ENCODE results near the gene TBC1D4.

The TBC1D4 gene

DNA sequence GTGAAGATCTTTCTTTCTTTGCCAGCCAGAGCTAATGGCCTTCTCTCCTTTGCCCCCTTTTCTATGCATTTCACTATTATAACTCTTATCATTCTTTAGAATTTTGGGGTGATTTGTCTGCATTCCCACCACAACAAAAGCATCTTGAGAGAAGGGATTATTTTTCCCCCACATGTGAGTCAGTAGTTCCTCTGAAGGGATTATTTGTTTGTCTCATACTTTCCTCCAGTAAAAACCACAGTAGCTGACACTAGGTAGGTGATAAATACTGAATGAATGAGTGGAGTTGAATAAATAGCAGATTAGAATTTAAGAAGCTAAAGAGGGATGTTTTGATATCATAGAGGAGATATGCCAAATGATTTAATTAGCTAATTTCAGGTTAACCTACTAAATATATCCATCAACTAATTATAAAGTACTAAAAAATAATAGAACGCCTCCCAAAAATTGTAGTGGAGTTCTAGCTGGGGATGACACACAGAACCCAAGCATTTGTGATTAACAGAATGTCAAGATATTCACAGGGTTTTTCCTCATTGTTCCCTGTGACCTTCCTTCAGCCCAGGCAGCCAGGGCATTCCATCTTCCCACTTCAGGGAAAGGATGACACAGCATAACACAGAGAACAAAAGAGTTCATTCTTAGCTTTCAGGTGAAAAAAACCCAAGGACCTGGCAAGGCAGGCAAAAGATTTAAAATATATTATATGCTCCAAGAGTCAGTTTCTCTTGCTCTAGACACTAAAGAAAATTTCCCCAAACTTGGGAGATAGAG, 3.5 kb upstream of the TBC1D4 start:
- no peak for DNase-seq

DNA sequence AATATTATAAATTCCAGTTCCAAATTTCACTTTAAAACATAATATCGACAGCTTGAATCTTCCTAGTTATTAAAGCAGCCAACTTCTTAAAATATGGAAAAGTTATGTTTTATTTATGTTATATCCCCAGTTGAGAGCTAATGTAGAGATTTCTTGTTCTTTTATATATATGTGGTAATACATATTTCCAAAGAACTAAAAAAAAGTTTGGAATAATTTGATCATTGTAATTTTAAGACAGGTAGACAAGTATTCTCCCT, 781 bp upstream of the TBC1D4 start:
- no peak for DNase-seq

DNA sequence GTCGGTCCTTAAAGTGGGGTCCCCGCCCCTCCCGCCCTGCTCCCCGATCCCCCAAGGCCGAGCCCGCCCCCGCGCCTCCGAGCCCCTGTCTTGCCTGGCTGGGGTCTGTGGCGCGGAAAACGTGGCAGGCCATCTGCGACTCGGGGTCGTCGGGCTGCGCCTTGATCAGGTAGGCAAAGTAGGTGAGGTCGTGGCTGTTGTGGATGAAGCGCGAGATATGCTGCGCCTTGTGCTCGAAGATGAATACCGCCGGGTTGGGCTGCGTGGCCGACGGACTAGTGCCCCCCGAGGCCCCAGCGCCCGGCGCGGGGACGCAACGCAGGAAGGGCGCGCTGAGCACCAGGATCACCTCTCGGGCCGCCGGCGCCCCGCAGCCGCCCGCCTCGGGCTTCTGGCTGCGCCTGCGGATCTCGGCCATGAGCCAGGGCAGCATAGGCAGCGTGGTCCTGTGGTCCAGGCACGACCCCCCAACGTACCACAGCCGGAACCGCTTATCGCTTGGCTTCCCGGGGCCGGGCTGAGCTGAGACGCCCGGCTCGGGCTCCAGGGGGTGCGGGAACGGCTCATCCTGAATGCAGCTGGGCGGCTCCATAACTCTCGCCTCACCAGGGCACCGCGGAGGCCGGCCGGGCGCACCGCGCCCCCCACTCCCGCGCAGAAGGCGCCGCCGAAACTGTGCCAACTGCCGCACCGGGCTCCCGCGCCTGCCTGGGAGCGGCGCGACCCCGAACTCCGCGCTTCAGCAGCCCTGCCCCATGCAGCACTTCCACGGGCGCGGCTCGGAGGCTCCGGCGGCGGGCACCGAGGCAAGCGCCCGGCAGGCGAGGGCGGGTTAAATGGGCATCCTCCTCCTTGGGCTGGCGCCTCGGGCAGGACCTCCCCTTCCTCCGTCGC, 546 bp downstream of the TBC1D4 start:
- DNase-seq: no peak

DNA sequence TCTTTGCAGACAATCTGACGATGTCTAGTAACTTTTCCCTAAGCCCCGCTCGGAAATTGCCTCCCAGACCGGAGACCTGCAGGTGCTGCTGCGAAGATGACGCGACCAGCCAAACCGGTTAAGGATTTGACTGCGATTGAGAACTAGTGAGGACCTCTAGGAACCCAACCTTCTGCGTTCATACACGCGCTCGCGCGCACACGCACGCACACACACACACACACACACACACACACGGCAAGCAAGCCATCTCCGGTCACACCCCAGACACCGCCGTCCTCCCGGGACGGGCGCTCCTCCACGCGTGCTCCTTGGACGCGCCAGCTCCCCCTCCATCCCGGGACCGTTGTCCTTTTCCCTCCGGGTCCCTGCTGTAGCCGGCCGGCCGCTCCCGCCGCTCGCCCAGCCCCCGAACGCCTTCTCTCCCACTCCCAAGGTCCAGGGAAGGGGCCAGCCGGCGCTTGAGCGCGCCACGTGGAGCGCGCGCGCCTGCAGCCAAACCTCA, 1.2 kb downstream of the TBC1D4 start:
- no peak for DNase-seq

DNA sequence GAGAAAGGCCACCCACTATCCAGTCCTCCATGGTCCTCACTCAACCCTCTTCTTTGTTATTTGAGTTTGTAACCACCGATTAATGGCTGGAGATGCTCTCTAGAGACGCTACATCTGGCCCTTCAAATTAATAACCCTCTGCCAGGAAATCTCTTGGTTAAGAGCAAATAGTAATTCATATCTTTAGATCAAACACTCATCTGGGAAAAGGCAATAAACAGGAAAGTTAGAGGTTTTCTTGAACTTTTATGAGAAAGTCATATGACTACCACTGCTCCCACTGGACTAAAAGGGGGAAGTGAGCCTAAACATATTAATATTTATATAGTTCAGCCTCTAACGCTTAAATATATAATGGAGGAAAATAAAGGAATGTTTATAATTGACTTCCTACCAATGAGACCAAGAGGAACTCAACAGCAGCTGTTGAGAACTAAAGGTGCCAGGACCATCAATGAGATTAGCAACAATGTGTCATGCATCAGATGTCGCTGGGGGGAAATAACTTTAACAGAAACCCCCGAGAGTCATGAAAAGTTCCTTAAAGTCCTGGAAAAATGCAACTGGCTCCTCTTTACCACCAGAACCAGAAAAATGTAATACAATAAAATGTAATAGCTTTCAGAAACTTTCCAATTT, 2.7 kb downstream of the TBC1D4 start:
- DNase-seq: no peak

DNA sequence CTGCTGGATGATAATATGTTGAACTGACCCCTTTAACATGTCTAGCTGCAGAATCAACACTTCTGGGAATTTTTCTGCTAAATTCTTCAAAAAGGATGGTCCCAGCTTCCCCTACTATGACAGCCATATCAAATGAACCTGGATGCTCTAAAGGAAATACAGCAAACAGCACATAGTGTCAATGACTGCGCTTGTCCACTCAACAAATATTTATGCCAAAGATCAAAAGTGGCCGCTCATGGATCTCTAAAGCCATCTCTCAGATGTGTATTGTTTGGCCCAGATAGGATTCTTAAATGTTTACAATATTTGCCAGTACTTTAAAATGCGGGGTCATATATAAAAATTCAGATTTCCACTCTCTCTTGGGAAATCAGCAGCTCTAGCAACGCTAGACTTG, 3.3 kb downstream of the TBC1D4 start:
- DNase-seq: no peak

DNA sequence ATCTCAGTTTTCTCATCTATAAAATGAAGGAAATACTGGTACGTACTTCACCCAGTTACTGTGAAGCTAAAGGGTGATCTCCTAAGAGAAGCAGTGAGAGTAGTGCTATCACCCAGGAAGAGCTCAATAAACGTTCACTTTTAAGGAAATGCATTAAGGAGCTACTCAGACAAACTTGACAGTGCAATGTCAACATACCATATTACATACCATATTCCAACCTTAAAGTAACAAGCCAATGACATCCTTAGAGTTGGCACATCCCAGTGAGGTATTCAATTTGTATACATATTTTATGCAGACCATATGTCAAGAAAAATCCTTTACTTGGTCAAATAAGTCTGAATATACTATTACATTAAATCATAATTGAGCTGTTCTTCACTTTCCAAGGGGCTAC, 7.0 kb downstream of the TBC1D4 start:
- no peak for DNase-seq

DNA sequence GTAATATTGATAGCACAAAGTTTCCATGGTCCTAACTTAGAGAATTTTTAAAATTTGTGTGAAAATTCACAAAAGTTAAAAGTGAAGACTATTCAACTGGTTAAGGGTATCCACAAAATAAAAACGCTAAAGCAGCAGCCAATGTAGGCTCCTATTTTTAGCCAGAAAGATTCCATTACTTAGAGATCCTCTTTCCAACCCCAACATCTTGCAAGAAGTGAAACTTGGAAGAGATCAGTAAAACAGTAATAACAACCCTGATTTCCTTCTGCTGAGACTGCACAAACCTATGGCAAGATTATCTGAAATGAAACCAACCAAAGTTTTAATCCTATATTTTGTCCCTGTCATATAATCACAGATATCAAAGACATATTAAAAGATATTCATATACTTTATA, 8.5 kb downstream of the TBC1D4 start:
- DNase-seq: no peak

DNA sequence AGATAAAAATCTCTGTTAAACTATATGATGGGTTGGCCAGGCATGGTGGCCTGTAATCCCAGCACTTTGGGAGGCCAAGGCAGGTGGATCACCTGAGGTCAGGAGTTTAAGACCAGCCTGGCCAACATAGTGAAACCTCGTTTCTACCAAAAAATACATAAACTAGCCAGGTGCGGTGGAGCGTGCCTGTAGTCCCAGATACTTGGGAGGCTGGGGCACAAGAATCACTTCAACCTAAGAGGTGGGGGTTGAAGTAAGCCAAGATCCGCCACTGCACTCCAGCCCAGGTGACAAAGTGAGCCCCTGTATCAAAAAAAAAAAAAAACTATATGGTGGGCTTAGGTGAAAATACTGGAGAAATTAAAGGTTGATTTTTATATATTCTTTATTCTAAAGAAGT, 11.3 kb downstream of the TBC1D4 start:
- DNase-seq: no peak

DNA sequence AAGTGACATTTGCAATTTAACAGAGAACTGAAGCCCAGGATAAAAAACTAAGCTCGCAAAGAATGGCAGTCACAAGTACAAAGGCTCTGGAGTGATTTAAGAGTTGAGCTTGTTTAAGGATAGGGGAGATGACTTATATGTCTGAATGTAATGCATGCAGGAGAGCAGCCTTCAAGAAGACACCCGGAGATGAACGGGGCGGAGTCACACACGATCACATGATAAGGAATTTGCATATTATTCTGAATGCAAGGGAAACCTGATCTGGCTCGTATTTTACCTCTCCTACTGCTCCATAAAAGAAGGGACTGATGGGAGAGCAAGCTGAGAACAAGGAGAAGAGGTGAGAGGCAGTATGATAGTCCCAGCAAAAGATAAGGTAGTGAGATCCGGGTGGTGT, 12.9 kb downstream of the TBC1D4 start:
- DNase-seq: no peak

DNA sequence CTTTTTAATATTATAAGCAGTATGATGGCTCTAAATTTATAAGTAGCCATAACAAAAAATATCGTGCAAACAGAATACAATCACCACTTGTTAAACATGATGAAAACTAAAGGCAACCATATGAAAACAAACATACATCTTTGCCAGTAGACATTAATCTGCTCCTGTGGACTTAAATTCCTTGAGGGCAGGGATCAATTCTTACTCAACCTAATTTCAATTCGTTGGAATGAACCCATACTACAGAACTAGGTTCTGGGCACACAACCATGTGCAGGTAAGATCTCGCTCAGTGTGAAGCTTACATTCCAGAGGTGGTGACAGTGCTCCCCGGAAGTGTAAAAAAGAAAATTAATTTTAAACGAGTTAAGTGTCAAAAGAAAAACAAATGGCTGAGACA, 13.4 kb downstream of the TBC1D4 start:
- DNase-seq: no peak

DNA sequence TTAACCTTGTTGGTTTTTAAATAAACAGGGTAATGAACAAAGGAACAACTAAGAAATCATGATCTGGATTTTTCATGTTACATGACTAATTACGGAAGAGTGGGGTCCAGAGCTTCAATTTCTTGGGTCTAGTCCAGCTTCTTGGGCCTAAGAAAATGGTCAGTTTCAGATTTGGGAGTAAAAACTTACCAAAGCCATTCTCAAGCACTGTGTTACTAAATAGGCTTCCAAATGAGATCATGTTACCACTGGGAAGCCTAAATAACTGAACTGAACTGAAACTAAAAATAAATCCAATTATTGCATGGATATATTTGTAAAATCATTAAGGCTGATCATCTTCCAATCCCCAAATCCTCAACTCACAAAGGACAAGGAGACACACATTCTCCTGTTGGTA, 13.9 kb downstream of the TBC1D4 start:
- no peak for DNase-seq

DNA sequence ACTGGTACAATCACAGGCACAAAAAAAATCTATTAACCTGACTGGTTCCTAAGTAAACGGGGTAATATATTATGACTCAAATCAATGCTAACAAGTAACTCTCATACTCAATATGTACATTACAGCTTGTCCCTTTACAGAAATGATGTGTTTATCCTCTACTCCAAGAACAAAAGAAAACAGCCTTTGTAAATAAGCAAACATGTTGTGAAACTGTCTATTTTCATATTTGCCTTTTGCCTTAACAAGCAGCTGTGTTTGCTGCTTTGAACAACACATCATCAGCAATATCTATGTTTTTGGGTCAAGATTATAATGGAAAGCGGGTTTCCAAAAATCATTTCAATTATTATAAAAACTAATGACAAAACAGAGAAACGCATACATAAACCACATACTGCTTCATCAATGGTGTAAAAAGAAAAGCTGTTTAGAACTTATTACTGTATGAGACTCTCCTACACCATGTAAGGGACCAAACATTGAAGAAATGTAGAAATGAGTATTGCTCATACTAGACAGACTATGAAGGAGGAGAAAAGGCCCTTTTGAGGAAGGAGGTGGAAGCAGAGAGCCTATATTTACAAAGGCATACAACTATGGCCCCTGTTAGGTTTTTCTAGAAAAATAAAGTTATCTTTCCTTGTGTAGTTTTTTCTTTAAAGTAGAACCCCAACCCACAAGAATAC, 14.8 kb downstream of the TBC1D4 start:
- no peak for DNase-seq

DNA sequence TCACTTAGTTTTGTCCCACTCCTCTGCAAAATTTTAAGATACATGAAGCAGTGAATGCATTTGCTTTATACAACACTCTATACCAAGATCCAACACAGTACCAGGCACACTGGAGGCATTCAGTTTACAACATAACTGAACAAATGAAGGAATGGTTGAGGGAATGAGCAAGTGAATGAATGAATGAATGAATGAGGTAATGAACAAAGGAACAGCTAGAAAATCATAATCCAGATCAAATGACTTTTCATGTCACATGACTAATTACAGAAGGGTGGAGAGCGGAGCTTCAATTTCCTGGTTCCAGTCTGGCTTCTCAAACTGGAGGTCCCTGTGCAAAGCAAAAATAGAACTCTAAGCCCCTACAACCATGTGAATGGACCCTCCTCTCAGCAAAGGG, 16.7 kb downstream of the TBC1D4 start:
- DNase-seq: no peak

DNA sequence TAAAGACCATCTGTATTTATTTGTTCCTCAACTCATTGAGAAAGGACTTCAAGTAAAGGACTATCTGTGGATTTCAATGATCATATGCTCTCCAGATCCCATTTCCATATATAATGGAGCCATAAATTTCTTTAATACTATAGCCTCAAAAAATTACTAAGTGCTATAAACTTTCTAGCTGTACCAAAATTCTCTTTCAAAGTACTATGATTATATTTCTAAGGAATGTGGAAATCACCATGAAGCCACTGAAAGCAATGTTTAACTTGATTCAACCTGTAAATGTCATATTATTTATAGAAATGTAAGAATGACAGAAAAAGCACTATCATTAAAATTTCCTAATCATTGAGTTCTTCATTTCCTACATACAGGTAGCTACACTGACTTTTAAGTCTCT, 20.7 kb downstream of the TBC1D4 start:
- no peak for DNase-seq

DNA sequence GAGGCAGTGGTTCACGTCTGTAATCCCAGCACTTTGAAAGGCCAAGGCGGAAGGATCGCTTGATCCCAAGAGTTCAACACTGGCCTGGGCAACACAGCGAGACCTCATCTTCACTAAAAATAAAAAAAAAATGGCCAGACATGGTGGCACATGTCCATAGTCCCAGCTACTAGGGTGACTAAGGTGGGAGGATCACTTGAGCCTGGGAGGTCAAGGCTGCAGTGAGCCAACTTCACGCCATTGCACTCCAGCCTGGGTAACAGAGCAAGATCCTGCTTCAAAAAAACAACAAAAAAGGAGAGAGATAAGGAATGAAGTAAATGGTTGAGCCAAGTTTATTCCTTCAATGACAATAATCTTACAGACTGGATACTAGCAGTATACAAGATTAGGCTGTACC, 21.3 kb downstream of the TBC1D4 start:
- DNase-seq: no peak

DNA sequence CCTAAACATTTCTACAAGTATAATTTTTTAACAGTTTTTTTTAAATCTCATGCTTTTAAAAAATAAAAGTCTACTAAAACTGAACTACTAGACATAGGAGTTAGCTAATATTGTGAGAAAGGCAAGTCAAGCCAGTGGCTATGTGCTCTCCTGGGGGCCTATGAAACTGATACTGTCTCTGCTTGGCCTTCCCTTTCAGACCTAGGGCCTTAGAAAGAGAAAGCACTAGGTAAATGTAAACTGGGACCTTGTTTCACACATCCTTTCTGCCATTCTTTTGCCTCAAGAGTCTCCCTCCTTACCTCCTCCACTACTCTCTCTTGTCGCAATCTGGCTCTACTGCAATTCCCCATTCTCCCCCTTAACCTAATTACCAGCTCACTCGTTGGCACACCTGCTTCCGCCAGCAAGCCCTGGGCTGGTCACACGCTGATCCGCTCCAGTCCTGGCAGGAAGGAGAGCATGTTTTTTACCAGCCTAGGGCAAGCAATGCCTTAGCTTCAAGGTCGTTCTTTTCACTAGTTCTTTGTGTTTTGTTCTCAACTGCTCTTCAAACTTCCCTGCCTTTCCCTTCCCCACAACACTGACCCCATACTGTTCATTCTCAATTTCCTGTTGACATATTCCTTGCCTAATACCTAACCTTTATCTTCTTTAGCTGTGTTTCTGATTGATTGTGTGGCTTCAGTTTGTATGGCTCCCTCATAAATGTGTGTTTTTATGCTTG, 23.1 kb downstream of the TBC1D4 start:
- DNase-seq: no peak

DNA sequence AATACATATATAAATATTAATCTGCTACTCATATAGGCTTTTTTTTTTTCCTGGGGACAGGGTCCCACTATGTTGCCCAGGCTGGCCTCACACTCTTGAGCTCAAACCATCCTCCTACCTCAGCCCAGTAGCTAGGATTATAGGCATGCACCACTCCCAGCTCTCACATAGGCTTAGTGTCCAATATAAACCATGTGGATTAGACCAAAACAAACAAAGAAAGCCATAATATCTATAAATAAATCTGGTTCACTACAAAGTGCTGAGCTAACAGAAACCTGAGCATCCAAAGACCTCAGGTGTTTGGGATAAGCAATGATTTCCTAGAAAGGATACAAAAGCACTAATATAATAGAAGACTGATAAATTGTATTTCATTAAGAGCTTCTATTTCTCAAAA, 26.0 kb downstream of the TBC1D4 start:
- DNase-seq: no peak

DNA sequence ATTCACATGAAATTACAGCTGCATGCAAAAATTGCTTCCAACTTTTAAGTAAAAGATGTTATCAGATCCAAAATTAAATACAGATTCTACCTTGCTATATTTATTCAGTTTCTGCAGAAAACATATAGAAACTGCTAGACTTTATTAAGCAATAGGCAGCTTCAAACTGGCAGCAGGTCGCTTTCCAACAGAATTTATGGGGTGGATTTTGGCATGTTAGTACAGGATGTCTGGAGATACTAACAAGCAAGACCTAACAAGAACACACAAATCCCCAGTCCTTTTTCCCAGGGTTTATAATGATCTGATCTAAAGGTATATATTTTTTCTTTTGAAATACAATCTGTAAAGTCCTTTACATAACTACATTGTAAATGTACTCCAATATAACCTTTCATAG, 27.5 kb downstream of the TBC1D4 start:
- DNase-seq: no peak

DNA sequence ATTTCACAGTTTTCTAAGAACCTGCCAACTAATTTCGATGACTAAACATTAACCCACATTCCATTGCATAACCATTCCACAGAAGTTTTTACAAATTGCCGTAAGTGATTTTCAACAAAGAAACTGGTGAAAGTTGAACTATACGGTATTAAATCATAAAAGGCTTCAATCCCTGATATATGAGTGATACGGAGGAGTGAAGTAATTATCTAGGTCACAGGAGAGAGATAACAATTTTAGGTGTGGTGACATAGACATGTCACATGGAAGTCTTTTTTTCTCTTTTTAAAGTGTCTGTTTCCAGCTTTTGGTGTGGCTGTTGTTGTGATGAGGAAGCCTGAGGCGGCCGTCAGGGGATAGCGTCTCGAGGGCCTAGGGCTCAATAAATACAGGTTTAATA, 29.4 kb downstream of the TBC1D4 start:
- DNase-seq: no peak

DNA sequence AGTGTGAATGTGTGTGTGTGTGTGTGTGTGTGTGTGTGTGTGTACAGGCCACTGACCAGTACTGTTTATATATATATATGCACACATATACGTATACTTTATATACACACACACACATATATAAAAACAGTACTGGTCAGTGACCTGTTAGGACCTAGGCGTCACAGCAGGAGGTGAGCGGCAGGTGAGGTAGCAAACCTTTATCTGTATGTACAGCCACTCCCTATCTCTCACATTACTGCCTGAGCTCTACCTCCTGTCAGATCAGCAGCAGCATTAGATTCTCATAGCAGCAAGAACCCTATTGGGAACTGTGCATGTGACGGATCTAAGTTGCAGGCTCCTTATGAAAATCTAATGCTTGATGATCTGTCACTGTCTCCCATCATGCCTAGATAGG, 34.5 kb downstream of the TBC1D4 start:
- DNase-seq: no peak

DNA sequence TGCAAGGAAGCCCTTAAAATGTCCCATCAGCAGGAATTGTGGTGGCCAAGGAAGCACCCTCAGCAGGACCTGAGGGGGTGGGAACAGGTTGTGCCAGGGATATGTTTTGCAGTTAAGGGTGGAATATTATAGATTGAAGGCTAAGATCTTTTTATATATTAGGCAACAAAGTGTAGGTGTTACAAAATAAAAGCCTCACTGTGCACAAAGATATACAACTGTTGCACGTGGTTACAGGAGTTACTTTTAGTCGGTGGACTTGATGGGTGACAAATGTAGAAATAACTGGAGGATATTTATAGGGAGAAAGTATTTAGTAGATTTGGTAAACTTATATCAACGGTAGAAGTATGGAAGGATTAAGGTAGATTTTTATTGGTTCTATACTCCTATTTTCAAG, 35.1 kb downstream of the TBC1D4 start:
- DNase-seq: no peak

Measured in CD4-positive, alpha-beta T cell treated with Interferon gamma for 1 hour (primary cell).